ENCODE data around the gene PTBP1. TPM values are rescaled to one million over a fixed set of nuclear protein-coding genes. Genes with fewer than 3 reads are reported as not detected.

PTBP1 gene
- total RNA-seq, 1 experiment from 2014 or later = 680 TPM

DNA sequence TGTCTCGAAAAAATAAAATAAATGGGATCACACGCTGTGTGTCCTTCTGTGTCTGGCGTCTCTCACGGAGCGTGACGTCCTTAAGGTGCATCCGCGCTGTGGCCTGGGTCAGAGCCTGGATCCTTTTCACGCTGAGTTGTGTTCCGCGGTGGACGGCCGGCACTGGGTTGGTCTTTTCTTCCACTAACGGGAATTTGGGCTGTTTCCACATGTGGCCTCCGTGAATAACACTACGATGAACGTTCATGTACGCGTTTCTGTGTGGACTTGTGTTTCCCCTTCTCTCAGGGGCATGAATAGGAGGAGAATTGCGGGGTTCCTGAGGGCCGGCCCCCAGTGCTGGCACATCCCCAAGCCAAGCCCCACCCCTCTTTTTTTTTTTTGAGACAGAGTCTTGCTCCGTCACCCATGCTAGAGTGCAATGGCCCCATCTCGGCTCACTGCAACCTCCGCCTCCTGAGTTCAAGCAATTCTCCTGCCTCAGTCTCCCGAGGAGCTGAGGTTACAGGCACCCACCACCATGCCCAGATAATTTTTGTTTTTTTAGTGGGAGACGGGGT lies 6.2 kb upstream of the PTBP1 start:
- Mint-ChIP-seq H3K36me3 (no peaks in the 10 kb centered on the region), H3K27ac (peak overlapping the region; percentile 57), H3K27me3 (ENCODE audit: low read depth) (no peaks in the 10 kb centered on the region), H3K4me1 (peaks cover 36% of the 10 kb centered on the region), H3K4me3 (no peak overlapping the region), H3K9me3 (no peaks in the 10 kb centered on the region)
- CTCF ChIA-PET = interaction anchor here (0.5 to 2.3 kb wide), 2 partner anchors 7 to 18 kb away, joined by 4 to 9 read pairs; no protein-coding TSS in a partner anchor
- no peak for TF ChIP-seq ZBTB21 (CRISPR knock-in tag; IDR thresholded peaks at IDR 0.05; ENCODE audit: borderline replicate concordance)
- TF ChIP-seq, protein P1, sequence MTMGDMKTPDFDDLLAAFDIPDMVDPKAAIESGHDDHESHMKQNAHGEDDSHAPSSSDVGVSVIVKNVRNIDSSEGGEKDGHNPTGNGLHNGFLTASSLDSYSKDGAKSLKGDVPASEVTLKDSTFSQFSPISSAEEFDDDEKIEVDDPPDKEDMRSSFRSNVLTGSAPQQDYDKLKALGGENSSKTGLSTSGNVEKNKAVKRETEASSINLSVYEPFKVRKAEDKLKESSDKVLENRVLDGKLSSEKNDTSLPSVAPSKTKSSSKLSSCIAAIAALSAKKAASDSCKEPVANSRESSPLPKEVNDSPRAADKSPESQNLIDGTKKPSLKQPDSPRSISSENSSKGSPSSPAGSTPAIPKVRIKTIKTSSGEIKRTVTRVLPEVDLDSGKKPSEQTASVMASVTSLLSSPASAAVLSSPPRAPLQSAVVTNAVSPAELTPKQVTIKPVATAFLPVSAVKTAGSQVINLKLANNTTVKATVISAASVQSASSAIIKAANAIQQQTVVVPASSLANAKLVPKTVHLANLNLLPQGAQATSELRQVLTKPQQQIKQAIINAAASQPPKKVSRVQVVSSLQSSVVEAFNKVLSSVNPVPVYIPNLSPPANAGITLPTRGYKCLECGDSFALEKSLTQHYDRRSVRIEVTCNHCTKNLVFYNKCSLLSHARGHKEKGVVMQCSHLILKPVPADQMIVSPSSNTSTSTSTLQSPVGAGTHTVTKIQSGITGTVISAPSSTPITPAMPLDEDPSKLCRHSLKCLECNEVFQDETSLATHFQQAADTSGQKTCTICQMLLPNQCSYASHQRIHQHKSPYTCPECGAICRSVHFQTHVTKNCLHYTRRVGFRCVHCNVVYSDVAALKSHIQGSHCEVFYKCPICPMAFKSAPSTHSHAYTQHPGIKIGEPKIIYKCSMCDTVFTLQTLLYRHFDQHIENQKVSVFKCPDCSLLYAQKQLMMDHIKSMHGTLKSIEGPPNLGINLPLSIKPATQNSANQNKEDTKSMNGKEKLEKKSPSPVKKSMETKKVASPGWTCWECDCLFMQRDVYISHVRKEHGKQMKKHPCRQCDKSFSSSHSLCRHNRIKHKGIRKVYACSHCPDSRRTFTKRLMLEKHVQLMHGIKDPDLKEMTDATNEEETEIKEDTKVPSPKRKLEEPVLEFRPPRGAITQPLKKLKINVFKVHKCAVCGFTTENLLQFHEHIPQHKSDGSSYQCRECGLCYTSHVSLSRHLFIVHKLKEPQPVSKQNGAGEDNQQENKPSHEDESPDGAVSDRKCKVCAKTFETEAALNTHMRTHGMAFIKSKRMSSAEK (CRISPR knock-in tag; IDR thresholded peaks at IDR 0.05; ENCODE audit: borderline replicate concordance) = no peak
- TF ChIP-seq, protein P2, sequence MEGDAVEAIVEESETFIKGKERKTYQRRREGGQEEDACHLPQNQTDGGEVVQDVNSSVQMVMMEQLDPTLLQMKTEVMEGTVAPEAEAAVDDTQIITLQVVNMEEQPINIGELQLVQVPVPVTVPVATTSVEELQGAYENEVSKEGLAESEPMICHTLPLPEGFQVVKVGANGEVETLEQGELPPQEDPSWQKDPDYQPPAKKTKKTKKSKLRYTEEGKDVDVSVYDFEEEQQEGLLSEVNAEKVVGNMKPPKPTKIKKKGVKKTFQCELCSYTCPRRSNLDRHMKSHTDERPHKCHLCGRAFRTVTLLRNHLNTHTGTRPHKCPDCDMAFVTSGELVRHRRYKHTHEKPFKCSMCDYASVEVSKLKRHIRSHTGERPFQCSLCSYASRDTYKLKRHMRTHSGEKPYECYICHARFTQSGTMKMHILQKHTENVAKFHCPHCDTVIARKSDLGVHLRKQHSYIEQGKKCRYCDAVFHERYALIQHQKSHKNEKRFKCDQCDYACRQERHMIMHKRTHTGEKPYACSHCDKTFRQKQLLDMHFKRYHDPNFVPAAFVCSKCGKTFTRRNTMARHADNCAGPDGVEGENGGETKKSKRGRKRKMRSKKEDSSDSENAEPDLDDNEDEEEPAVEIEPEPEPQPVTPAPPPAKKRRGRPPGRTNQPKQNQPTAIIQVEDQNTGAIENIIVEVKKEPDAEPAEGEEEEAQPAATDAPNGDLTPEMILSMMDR (IDR thresholded peaks at IDR 0.05) = no peak
- TF ChIP-seq, protein P3, sequence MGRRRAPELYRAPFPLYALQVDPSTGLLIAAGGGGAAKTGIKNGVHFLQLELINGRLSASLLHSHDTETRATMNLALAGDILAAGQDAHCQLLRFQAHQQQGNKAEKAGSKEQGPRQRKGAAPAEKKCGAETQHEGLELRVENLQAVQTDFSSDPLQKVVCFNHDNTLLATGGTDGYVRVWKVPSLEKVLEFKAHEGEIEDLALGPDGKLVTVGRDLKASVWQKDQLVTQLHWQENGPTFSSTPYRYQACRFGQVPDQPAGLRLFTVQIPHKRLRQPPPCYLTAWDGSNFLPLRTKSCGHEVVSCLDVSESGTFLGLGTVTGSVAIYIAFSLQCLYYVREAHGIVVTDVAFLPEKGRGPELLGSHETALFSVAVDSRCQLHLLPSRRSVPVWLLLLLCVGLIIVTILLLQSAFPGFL (CRISPR knock-in tag; IDR thresholded peaks at IDR 0.05; ENCODE audit: borderline replicate concordance) = no peak
- no peak for TF ChIP-seq NFYB (CRISPR knock-in tag; conservative IDR thresholded peaks at IDR 0.05; ENCODE audit: low read depth)
- no peak for TF ChIP-seq NR3C1 (CRISPR knock-in tag; conservative IDR thresholded peaks at IDR 0.05; ENCODE audit: low read depth)
- no peak for TF ChIP-seq FOXJ3 (CRISPR knock-in tag; IDR thresholded peaks at IDR 0.05; ENCODE audit: borderline replicate concordance)
- ATAC-seq (no peak), DNase-seq (ENCODE audit: low spot score) (no peak)
- POLR2A ChIA-PET = interaction anchor here (0.9 kb wide), 1 partner anchor 475 kb away, joined by 6 read pairs; no protein-coding TSS in a partner anchor

DNA sequence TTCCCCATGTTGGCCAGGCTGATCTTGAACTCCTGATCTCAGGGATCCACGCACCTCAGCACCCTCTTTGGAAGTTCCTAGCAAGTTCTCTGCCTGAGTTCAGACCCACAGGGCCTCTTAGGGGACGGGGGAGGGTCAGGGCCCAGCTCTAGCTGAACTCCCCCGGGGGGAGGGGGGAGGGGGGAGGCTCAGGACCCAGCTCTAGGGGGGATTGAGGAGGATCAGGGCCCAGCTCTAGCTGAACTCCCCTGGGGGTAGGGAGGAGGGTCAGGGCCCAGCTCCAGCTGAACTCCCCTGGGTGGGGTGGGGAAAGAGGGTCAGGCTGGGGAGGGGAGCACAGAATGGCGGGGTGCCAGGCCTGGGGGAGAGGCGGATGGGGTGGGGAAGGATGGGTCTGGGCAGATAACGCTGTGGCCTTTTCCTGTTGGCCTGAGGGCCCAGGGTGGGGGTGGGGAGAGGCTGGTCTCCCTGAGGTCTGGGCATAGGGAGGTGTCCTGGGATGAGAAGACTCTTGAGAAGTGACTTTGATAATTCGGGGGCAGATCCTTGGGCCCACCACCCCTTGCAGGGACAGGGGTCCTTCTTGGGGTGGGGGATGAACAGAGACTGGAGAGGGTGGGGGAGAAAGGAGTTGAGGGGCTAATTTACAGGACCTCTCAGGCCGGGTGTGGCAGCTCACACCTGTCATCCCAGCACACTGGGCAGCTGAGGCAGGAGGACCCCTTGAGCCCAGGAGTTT lies 5.5 kb upstream of the PTBP1 start:
- peaks cover 38% of the 10 kb centered on the region for H3K4me1 Mint-ChIP-seq
- no peak overlapping the region for H3K4me3 Mint-ChIP-seq
- no peak for ATAC-seq
- POLR2A ChIA-PET = interaction anchor here (0.9 kb wide), 1 partner anchor 475 kb away, joined by 6 read pairs; no protein-coding TSS in a partner anchor
- H3K27me3 Mint-ChIP-seq (ENCODE audit: low read depth) = no peaks in the 10 kb centered on the region
- no peak for DNase-seq (ENCODE audit: low spot score)
- CTCF ChIA-PET = interaction anchor here (0.5 to 1.1 kb wide), 2 partner anchors 8 to 19 kb away, joined by 4 to 5 read pairs; no protein-coding TSS in a partner anchor
- H3K36me3 Mint-ChIP-seq = no peaks in the 10 kb centered on the region
- peak overlapping the region; percentile 85 for H3K27ac Mint-ChIP-seq
- H3K9me3 Mint-ChIP-seq = no peaks in the 10 kb centered on the region
- TF ChIP-seq NFATC4 (CRISPR knock-in tag; IDR thresholded peaks at IDR 0.05) = no peak
- TF ChIP-seq, protein P4, sequence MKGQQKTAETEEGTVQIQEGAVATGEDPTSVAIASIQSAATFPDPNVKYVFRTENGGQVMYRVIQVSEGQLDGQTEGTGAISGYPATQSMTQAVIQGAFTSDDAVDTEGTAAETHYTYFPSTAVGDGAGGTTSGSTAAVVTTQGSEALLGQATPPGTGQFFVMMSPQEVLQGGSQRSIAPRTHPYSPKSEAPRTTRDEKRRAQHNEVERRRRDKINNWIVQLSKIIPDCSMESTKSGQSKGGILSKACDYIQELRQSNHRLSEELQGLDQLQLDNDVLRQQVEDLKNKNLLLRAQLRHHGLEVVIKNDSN (CRISPR knock-in tag; IDR thresholded peaks at IDR 0.05) = no peak
- TF ChIP-seq, protein P1 (CRISPR knock-in tag; IDR thresholded peaks at IDR 0.05; ENCODE audit: borderline replicate concordance) = no peak
- TF ChIP-seq EMX1 (CRISPR knock-in tag; IDR thresholded peaks at IDR 0.05) = no peak
- TF ChIP-seq, protein P5, sequence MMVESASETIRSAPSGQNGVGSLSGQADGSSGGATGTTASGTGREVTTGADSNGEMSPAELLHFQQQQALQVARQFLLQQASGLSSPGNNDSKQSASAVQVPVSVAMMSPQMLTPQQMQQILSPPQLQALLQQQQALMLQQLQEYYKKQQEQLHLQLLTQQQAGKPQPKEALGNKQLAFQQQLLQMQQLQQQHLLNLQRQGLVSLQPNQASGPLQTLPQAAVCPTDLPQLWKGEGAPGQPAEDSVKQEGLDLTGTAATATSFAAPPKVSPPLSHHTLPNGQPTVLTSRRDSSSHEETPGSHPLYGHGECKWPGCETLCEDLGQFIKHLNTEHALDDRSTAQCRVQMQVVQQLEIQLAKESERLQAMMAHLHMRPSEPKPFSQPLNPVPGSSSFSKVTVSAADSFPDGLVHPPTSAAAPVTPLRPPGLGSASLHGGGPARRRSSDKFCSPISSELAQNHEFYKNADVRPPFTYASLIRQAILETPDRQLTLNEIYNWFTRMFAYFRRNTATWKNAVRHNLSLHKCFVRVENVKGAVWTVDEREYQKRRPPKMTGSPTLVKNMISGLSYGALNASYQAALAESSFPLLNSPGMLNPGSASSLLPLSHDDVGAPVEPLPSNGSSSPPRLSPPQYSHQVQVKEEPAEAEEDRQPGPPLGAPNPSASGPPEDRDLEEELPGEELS (CRISPR knock-in tag; IDR thresholded peaks at IDR 0.05) = no peak
- no peak for TF ChIP-seq TEAD1 (CRISPR knock-in tag; IDR thresholded peaks at IDR 0.05)
- no peak for TF ChIP-seq SMAD4 (CRISPR knock-in tag; IDR thresholded peaks at IDR 0.05)
- no peak for TF ChIP-seq ETV6 (CRISPR knock-in tag; IDR thresholded peaks at IDR 0.05)
- TF ChIP-seq ZNF671 (CRISPR knock-in tag; IDR thresholded peaks at IDR 0.05) = no peak
- TF ChIP-seq ESRRA (CRISPR knock-in tag; IDR thresholded peaks at IDR 0.05; ENCODE audit: borderline replicate concordance) = no peak
- TF ChIP-seq, protein P6, sequence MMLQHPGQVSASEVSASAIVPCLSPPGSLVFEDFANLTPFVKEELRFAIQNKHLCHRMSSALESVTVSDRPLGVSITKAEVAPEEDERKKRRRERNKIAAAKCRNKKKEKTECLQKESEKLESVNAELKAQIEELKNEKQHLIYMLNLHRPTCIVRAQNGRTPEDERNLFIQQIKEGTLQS (CRISPR knock-in tag; conservative IDR thresholded peaks at IDR 0.05) = no peak
- no peak for TF ChIP-seq RORB (CRISPR knock-in tag; IDR thresholded peaks at IDR 0.05)
